ENCODE measurements around the gene BCR. TPM values are rescaled to one million over a fixed set of nuclear protein-coding genes. Genes with fewer than 3 reads are reported as not detected.

BCR gene
- total and polyA plus RNA-seq, 2 donors = 17.9 to 22.8 TPM

DNA sequence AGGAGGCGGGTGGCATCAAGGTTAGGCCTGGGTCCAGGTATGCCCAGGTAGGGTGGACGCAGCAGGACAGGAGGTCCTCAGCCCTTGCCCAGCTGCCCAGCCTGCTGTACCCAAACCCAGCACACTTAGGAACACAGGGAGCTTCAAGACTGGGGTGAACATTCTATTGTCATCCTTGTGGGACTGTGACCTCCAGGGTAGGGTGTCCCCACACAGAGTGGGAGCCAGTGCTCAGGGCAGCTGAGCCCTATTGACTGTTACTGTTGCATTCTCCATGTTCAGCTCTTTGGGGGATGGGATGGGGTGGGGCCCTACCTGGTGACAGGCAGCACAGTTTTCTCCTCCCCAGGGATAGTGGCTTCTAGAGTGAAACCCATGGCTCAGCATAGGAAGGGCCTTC lies 106.0 kb downstream of the BCR start:
- Histone ChIP-seq H3K27me3 (ENCODE audit: control insufficient read depth in 2 of 2, insufficient read depth in 1 of 2, low read length in 1 of 2) (no peaks in the 10 kb centered on the region), H3K4me3 (ENCODE audit: low read length in 2 of 2) (no peak overlapping the region), H3K9me3 (ENCODE audit: control insufficient read depth in 2 of 2, insufficient read depth in 1 of 2, low read length in 1 of 2) (peaks cover 0 to 4% of the 10 kb centered on the region in 2 donors), H3K4me1 (ENCODE audit: control insufficient read depth in 2 of 2, insufficient read depth in 2 of 2, low read length in 2 of 2) (peaks cover 0 to 9% of the 10 kb centered on the region in 2 donors), H3K36me3 (ENCODE audit: control insufficient read depth in 2 of 2, insufficient read depth in 2 of 2, low read length in 1 of 2) (peaks cover 75 to 85% of the 10 kb centered on the region in 2 donors), H3K27ac (ENCODE audit: low read depth in 1 of 2, low read length in 1 of 2) (no peak overlapping the region)
- DNase-seq (ENCODE audit: low read depth in 6 of 9, low spot score in 9 of 9) = no peak
- WGBS = 100% methylated on average over 2 of the region's 2 CpGs

DNA sequence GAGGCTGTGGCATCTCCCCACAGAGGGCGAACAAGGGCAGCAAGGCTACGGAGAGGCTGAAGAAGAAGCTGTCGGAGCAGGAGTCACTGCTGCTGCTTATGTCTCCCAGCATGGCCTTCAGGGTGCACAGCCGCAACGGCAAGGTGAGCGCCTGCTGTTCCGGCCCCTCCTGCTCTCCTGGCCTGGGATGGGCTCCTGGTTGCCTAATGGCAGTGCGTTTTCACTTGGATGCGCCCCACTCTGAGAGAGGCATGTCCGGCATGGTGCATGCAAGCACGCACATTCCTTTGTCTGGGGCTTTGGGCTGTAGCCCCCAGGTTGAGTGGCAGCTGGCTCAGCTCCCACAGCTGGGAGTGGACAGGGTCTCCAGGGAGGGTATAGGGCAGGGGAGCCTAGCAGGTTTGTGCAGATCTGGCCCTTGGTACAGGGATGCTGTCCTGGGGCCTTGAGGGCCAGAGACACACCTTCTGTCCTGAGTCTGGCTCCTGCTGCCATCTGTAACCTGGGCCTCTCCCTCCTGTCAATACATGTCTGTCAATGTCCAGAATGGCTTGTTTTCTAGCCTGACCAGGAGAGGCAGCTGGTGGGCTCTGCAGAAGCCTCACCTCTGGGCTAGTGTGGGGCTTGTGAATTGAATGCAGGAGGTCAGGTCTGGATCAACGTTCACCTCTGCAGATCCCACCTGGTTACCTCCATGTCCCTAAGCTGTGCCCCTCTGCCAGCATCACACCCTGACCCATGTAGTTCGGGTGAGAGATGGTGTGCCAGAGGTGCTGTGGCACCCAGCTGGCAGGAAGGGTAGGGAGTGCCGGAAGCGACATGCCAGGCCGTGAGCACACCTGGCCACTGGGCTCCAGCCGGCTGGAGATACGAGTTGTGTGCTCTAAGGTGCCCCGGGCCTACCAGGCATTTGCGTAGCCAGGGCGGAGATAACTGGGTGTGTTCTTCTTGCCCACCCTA lies 107.1 kb downstream of the BCR start:
- H3K4me1 ChIP-seq (ENCODE audit: control insufficient read depth in 2 of 2, insufficient read depth in 2 of 2, low read length in 2 of 2) = no peaks in the 10 kb centered on the region
- H3K9me3 ChIP-seq (ENCODE audit: control insufficient read depth in 2 of 2, insufficient read depth in 1 of 2, low read length in 1 of 2) = no peaks in the 10 kb centered on the region
- H3K36me3 ChIP-seq (ENCODE audit: control insufficient read depth in 2 of 2, insufficient read depth in 2 of 2, low read length in 1 of 2) = peaks cover 80 to 94% of the 10 kb centered on the region in 2 donors
- no peak overlapping the region for H3K4me3 ChIP-seq (ENCODE audit: low read length in 2 of 2)
- H3K27me3 ChIP-seq (ENCODE audit: control insufficient read depth in 2 of 2, insufficient read depth in 1 of 2, low read length in 1 of 2) = no peaks in the 10 kb centered on the region
- 98% methylated on average over 21 of the region's 21 CpGs for WGBS
- H3K27ac ChIP-seq (ENCODE audit: low read depth in 1 of 2, low read length in 1 of 2) = no peak overlapping the region
- no peak for DNase-seq (ENCODE audit: low read depth in 6 of 9, low spot score in 9 of 9)

- Histone ChIP-seq H3K4me1 (ENCODE audit: control insufficient read depth in 2 of 2, insufficient read depth in 2 of 2, low read length in 2 of 2) (no peaks in the 10 kb centered on the region), H3K4me3 (ENCODE audit: low read length in 2 of 2) (no peak overlapping the region), H3K36me3 (ENCODE audit: control insufficient read depth in 2 of 2, insufficient read depth in 2 of 2, low read length in 1 of 2) (peaks cover 83 to 94% of the 10 kb centered on the region in 2 donors), H3K27me3 (ENCODE audit: control insufficient read depth in 2 of 2, insufficient read depth in 1 of 2, low read length in 1 of 2) (no peaks in the 10 kb centered on the region), H3K27ac (ENCODE audit: low read depth in 1 of 2, low read length in 1 of 2) (no peak overlapping the region), H3K9me3 (ENCODE audit: control insufficient read depth in 2 of 2, insufficient read depth in 1 of 2, low read length in 1 of 2) (no peaks in the 10 kb centered on the region)
- DNase-seq (ENCODE audit: low read depth in 6 of 9, low spot score in 9 of 9) = no peak
- WGBS = 97% methylated on average over 17 of the region's 17 CpGs
These were observed 108.2 kb downstream of the BCR start for GRCh38 chr22:23288301-23289129.

DNA sequence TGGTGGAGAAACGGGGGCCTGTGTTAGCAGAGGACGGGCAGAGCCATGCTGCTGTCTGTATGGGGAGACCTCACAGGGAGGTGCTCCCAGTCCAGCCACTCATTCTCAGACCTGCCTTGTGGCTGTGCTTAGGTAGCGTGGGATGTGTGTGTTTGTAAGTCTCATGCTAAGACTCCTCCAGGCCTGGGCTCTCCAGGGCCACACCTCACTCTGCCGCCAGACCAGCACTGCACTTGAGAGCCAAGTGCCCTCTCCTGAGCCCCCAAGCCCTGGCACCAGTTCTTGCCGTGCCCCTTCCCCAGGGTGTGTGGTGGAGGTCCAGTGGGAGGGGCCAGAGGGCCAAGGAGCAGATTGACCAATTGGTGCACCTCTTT lies 108.8 kb downstream of the BCR start:
- Histone ChIP-seq H3K9me3 (ENCODE audit: control insufficient read depth in 2 of 2, insufficient read depth in 1 of 2, low read length in 1 of 2) (no peaks in the 10 kb centered on the region), H3K27ac (ENCODE audit: low read depth in 1 of 2, low read length in 1 of 2) (no peak overlapping the region), H3K4me3 (ENCODE audit: low read length in 2 of 2) (no peak overlapping the region), H3K36me3 (ENCODE audit: control insufficient read depth in 2 of 2, insufficient read depth in 2 of 2, low read length in 1 of 2) (peaks cover 80 to 94% of the 10 kb centered on the region in 2 donors), H3K27me3 (ENCODE audit: control insufficient read depth in 2 of 2, insufficient read depth in 1 of 2, low read length in 1 of 2) (no peaks in the 10 kb centered on the region), H3K4me1 (ENCODE audit: control insufficient read depth in 2 of 2, insufficient read depth in 2 of 2, low read length in 2 of 2) (no peaks in the 10 kb centered on the region)
- no peak for DNase-seq (ENCODE audit: low read depth in 6 of 9, low spot score in 9 of 9)
- WGBS = 89% methylated on average over 5 of the region's 5 CpGs

DNA sequence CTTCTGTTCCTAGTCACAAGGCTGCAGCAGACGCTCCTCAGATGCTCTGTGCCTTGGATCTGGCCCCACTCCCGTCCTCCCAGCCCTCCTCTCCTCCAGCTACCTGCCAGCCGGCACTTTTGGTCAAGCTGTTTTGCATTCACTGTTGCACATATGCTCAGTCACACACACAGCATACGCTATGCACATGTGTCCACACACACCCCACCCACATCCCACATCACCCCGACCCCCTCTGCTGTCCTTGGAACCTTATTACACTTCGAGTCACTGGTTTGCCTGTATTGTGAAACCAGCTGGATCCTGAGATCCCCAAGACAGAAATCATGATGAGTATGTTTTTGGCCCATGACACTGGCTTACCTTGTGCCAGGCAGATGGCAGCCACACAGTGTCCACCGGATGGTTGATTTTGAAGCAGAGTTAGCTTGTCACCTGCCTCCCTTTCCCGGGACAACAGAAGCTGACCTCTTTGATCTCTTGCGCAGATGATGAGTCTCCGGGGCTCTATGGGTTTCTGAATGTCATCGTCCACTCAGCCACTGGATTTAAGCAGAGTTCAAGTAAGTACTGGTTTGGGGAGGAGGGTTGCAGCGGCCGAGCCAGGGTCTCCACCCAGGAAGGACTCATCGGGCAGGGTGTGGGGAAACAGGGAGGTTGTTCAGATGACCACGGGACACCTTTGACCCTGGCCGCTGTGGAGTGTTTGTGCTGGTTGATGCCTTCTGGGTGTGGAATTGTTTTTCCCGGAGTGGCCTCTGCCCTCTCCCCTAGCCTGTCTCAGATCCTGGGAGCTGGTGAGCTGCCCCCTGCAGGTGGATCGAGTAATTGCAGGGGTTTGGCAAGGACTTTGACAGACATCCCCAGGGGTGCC lies 109.8 kb downstream of the BCR start:
- Histone ChIP-seq H3K4me3 (ENCODE audit: low read length in 2 of 2) (no peak overlapping the region), H3K36me3 (ENCODE audit: control insufficient read depth in 2 of 2, insufficient read depth in 2 of 2, low read length in 1 of 2) (peaks cover 79 to 94% of the 10 kb centered on the region in 2 donors), H3K27ac (ENCODE audit: low read depth in 1 of 2, low read length in 1 of 2) (no peak overlapping the region), H3K27me3 (ENCODE audit: control insufficient read depth in 2 of 2, insufficient read depth in 1 of 2, low read length in 1 of 2) (no peaks in the 10 kb centered on the region), H3K4me1 (ENCODE audit: control insufficient read depth in 2 of 2, insufficient read depth in 2 of 2, low read length in 2 of 2) (no peaks in the 10 kb centered on the region), H3K9me3 (ENCODE audit: control insufficient read depth in 2 of 2, insufficient read depth in 1 of 2, low read length in 1 of 2) (no peaks in the 10 kb centered on the region)
- DNase-seq (ENCODE audit: low read depth in 6 of 9, low spot score in 9 of 9) = peak in 2 of 9 donors; percentile 51 to 52
- WGBS = 88% methylated on average over 18 of the region's 18 CpGs

GRCh38 chr22:23291806-23292452 lies 111.6 kb downstream of the BCR start:
- 97% methylated on average over 13 of the region's 13 CpGs for WGBS
- H3K4me3 ChIP-seq (ENCODE audit: low read length in 2 of 2) = no peak overlapping the region
- no peaks in the 10 kb centered on the region for H3K4me1 ChIP-seq (ENCODE audit: control insufficient read depth in 2 of 2, insufficient read depth in 2 of 2, low read length in 2 of 2)
- no peak for DNase-seq (ENCODE audit: low read depth in 6 of 9, low spot score in 9 of 9)
- peaks cover 77 to 94% of the 10 kb centered on the region in 2 donors for H3K36me3 ChIP-seq (ENCODE audit: control insufficient read depth in 2 of 2, insufficient read depth in 2 of 2, low read length in 1 of 2)
- H3K9me3 ChIP-seq (ENCODE audit: control insufficient read depth in 2 of 2, insufficient read depth in 1 of 2, low read length in 1 of 2) = no peaks in the 10 kb centered on the region
- no peak overlapping the region for H3K27ac ChIP-seq (ENCODE audit: low read depth in 1 of 2, low read length in 1 of 2)
- no peaks in the 10 kb centered on the region for H3K27me3 ChIP-seq (ENCODE audit: control insufficient read depth in 2 of 2, insufficient read depth in 1 of 2, low read length in 1 of 2)

GRCh38 chr22:23292453-23293350 lies 112.4 kb downstream of the BCR start:
- H3K4me3 ChIP-seq (ENCODE audit: low read length in 2 of 2) = no peak overlapping the region
- H3K4me1 ChIP-seq (ENCODE audit: control insufficient read depth in 2 of 2, insufficient read depth in 2 of 2, low read length in 2 of 2) = no peaks in the 10 kb centered on the region
- DNase-seq (ENCODE audit: low read depth in 6 of 9, low spot score in 9 of 9) = no peak
- no peaks in the 10 kb centered on the region for H3K27me3 ChIP-seq (ENCODE audit: control insufficient read depth in 2 of 2, insufficient read depth in 1 of 2, low read length in 1 of 2)
- WGBS = 97% methylated on average over 17 of the region's 17 CpGs
- H3K27ac ChIP-seq (ENCODE audit: low read depth in 1 of 2, low read length in 1 of 2) = no peak overlapping the region
- H3K9me3 ChIP-seq (ENCODE audit: control insufficient read depth in 2 of 2, insufficient read depth in 1 of 2, low read length in 1 of 2) = no peaks in the 10 kb centered on the region
- peaks cover 76 to 94% of the 10 kb centered on the region in 2 donors for H3K36me3 ChIP-seq (ENCODE audit: control insufficient read depth in 2 of 2, insufficient read depth in 2 of 2, low read length in 1 of 2)
